ENCODE results near the gene TNFAIP8L1.

GRCh38 chr19:4704317-4704673, 65.0 kb downstream of the TNFAIP8L1 start:
- TF ChIP-seq CTCF (IDR thresholded peaks at IDR 0.05) (no peak), POLR2A (IDR thresholded peaks at IDR 0.05) (no peak)
